ENCODE results near the gene LAMP2. TPM values are rescaled to one million over a fixed set of nuclear protein-coding genes. Genes with fewer than 3 reads are reported as not detected.

The LAMP2 gene
- total and polyA plus RNA-seq, 2 donors (not counting 3 experiments of a cell fraction or from before 2014, with no cell fraction given) = 108 to 135 TPM

GRCh38 chrX:120468071-120468470 lies 1.0 kb downstream of the LAMP2 start:
- BruUV-seq (replicated peaks) = no TSS peak
- Histone ChIP-seq H3K9ac (replicated peaks; ENCODE audit: extremely low read depth, insufficient read depth, low read length) (peak overlapping the region; percentile 94), H2AFZ (ENCODE audit: low read depth, low read length) (no peak overlapping the region), H3K4me2 (ENCODE audit: insufficient read depth, low read length) (peak overlapping the region; percentile 70), H3K79me2 (ENCODE audit: control insufficient read depth, insufficient read depth, low read length) (peaks cover 51% of the 10 kb centered on the region), H3K36me3 (ENCODE audit: control insufficient read depth in 2 of 2, extremely low read depth in 1 of 2, insufficient read depth in 2 of 2, low read length in 2 of 2) (no peaks in the 10 kb centered on the region), H4K20me1 (replicated peaks; ENCODE audit: control insufficient read depth, extremely low read depth, insufficient read depth, low read length) (no peaks in the 10 kb centered on the region), H3K27ac (ENCODE audit: insufficient read depth, low read depth, low read length) (peak overlapping the region; percentile 87), H3K4me1 (ENCODE audit: control insufficient read depth, extremely low read depth, insufficient read depth, low read length) (peaks cover 14% of the 10 kb centered on the region), H3K9me1 (replicated peaks; ENCODE audit: control insufficient read depth, extremely low read depth, insufficient read depth, low read length) (no peaks in the 10 kb centered on the region), H3K4me3 (replicated peaks in 1 of 3; ENCODE audit: insufficient read depth in 1 of 3, low read depth in 1 of 3, low read length in 3 of 3) (peak overlapping the region; percentile 43 to 95 (median 86)), H3K9me3 (replicated peaks; ENCODE audit: control insufficient read depth, insufficient read depth, low read length) (no peaks in the 10 kb centered on the region), H3K27me3 (ENCODE audit: control insufficient read depth in 2 of 2, insufficient read depth in 2 of 2, low read length in 2 of 2) (no peaks in the 10 kb centered on the region)
- ChIA-PET POLR2A (no interaction called here), CTCF (interaction anchor here (2.1 kb wide), 1 partner anchor 18 kb away, joined by 7 read pairs; no protein-coding TSS in a partner anchor)
- dilution Hi-C loops (cut with MboI; ENCODE audit: extremely low pct_ligation_motif_present, low sequenced_read_pairs) = no loop called here
- TF ChIP-seq FOS (IDR thresholded peaks at IDR 0.05; ENCODE audit: borderline replicate concordance, insufficient read depth, low read length) = no peak
- TF ChIP-seq MAX (IDR thresholded peaks at IDR 0.05; ENCODE audit: insufficient read depth, insufficient read length) = no peak
- intact Hi-C loops (cut with micrococcal nuclease) = loop anchor here (2.0 kb wide), 1 partner anchor 13 kb away; no protein-coding TSS in a partner anchor
- DNase-seq (ENCODE audit: low read depth, low spot score) (no peak), FAIRE-seq (no peak)

DNA sequence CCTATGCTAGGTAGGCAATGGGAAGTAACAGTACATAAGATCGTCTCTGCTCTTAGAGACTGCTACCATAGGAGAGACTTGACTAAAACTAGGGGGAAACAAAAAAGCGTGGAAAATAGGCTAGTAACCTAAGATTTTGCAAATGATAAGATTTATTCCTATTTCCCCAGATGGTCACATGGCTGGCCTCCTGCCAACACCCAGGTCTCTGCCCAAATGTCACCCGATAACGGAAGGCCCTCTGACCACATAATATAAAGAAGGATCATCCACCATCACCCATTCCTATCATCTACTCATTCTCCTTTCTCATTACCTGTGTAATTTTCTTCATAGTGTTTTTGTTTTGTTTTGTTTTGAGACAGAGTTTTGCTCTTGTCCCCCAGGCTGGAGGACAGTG lies 4.7 kb downstream of the LAMP2 start:
- H2AFZ ChIP-seq (ENCODE audit: low read depth, low read length) = no peak overlapping the region
- no peaks in the 10 kb centered on the region for H3K36me3 ChIP-seq (ENCODE audit: control insufficient read depth in 2 of 2, extremely low read depth in 1 of 2, insufficient read depth in 2 of 2, low read length in 2 of 2)
- ChIA-PET CTCF (no interaction called here), POLR2A (no interaction called here)
- FAIRE-seq = no peak
- no peak for DNase-seq (ENCODE audit: low read depth, low spot score)
- H3K27ac ChIP-seq (ENCODE audit: insufficient read depth, low read depth, low read length) = no peak overlapping the region
- BruUV-seq (replicated peaks) = no TSS peak
- peaks cover 78% of the 10 kb centered on the region for H3K79me2 ChIP-seq (ENCODE audit: control insufficient read depth, insufficient read depth, low read length)
- intact Hi-C loops (cut with micrococcal nuclease) = no loop called here
- no peak for TF ChIP-seq MAX (IDR thresholded peaks at IDR 0.05; ENCODE audit: insufficient read depth, insufficient read length)
- TF ChIP-seq EZH2 (IDR thresholded peaks at IDR 0.05; ENCODE audit: borderline replicate concordance, low read depth, low read length, severe bottlenecking) = no peak
- no peak for TF ChIP-seq MYC (IDR thresholded peaks at IDR 0.05; ENCODE audit: low read depth, low read length)
- no peak for TF ChIP-seq JUN (IDR thresholded peaks at IDR 0.05; ENCODE audit: borderline replicate concordance, insufficient read depth, insufficient read length, low read depth)
- no peak for TF ChIP-seq FOS (IDR thresholded peaks at IDR 0.05; ENCODE audit: borderline replicate concordance, insufficient read depth, low read length)
- TF ChIP-seq GATA2 (IDR thresholded peaks at IDR 0.05; ENCODE audit: insufficient read depth, insufficient read length, low read depth, low read length) = no peak
- no peak for TF ChIP-seq POLR2AphosphoS5 (IDR thresholded peaks at IDR 0.05; ENCODE audit: insufficient read depth, low read depth, low read length)
- TF ChIP-seq, protein P1, sequence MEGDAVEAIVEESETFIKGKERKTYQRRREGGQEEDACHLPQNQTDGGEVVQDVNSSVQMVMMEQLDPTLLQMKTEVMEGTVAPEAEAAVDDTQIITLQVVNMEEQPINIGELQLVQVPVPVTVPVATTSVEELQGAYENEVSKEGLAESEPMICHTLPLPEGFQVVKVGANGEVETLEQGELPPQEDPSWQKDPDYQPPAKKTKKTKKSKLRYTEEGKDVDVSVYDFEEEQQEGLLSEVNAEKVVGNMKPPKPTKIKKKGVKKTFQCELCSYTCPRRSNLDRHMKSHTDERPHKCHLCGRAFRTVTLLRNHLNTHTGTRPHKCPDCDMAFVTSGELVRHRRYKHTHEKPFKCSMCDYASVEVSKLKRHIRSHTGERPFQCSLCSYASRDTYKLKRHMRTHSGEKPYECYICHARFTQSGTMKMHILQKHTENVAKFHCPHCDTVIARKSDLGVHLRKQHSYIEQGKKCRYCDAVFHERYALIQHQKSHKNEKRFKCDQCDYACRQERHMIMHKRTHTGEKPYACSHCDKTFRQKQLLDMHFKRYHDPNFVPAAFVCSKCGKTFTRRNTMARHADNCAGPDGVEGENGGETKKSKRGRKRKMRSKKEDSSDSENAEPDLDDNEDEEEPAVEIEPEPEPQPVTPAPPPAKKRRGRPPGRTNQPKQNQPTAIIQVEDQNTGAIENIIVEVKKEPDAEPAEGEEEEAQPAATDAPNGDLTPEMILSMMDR (IDR thresholded peaks at IDR 0.05; ENCODE audit: extremely low read depth in 1 of 2, insufficient read depth in 1 of 2, low read depth in 1 of 2, low read length in 2 of 2) = no peak
- no peak for TF ChIP-seq POLR2A (IDR thresholded peaks at IDR 0.05; ENCODE audit: low read depth, low read length)
- dilution Hi-C loops (cut with MboI; ENCODE audit: extremely low pct_ligation_motif_present, low sequenced_read_pairs) = no loop called here
- H3K4me3 ChIP-seq (replicated peaks in 1 of 3; ENCODE audit: insufficient read depth in 1 of 3, low read depth in 1 of 3, low read length in 3 of 3) = no peak overlapping the region
- H3K4me1 ChIP-seq (ENCODE audit: control insufficient read depth, extremely low read depth, insufficient read depth, low read length) = peaks cover 14% of the 10 kb centered on the region
- no peak overlapping the region for H3K9ac ChIP-seq (replicated peaks; ENCODE audit: extremely low read depth, insufficient read depth, low read length)
- H3K9me3 ChIP-seq (replicated peaks; ENCODE audit: control insufficient read depth, insufficient read depth, low read length) = no peaks in the 10 kb centered on the region
- no peak overlapping the region for H3K4me2 ChIP-seq (ENCODE audit: insufficient read depth, low read length)
- H3K9me1 ChIP-seq (replicated peaks; ENCODE audit: control insufficient read depth, extremely low read depth, insufficient read depth, low read length) = no peaks in the 10 kb centered on the region
- no peaks in the 10 kb centered on the region for H3K27me3 ChIP-seq (ENCODE audit: control insufficient read depth in 2 of 2, insufficient read depth in 2 of 2, low read length in 2 of 2)
- H4K20me1 ChIP-seq (replicated peaks; ENCODE audit: control insufficient read depth, extremely low read depth, insufficient read depth, low read length) = no peaks in the 10 kb centered on the region

Measured in endothelial cell of umbilical vein (primary cell).